Ishikawa (cell line): ENCODE results near the gene RHNO1.

Experiments used
- CEBPB ChIP-seq: IDR thresholded peaks from 2 replicates; pipeline ENCODE4 v1.6.1; 2012
- CREB1 ChIP-seq: IDR thresholded peaks from 2 replicates; pipeline ENCODE4 v1.6.1; 2012; ENCODE audit warnings: low read depth
- EGR1 ChIP-seq: IDR thresholded peaks from 2 replicates; pipeline ENCODE4 v1.6.1; 2012
- EP300 ChIP-seq: IDR thresholded peaks from 2 replicates; pipeline ENCODE4 v1.6.1; 2012; ENCODE audit warnings: borderline replicate concordance
- FOXM1 ChIP-seq: IDR thresholded peaks from 2 replicates; pipeline ENCODE4 v1.6.1; 2012; ENCODE audit warnings: low read depth, borderline replicate concordance
- MAX ChIP-seq: IDR thresholded peaks from 2 replicates; pipeline ENCODE4 v1.6.1; 2012
- NFIC ChIP-seq: IDR thresholded peaks from 2 replicates; pipeline ENCODE4 v1.6.1; 2012
- RAD21 ChIP-seq: IDR thresholded peaks from 2 replicates; pipeline ENCODE4 v1.6.1; 2012; ENCODE audit warnings: low read depth
- REST ChIP-seq: IDR thresholded peaks from 2 replicates; pipeline ENCODE4 v1.6.1; 2012; ENCODE audit warnings: low read depth, mild to moderate bottlenecking
- TAF1 ChIP-seq: IDR thresholded peaks from 2 replicates; pipeline ENCODE4 v1.6.1; 2012; ENCODE audit warnings: low read depth, mild to moderate bottlenecking
- TCF12 ChIP-seq: IDR thresholded peaks from 2 replicates; pipeline ENCODE4 v1.6.1; 2012; ENCODE audit warnings: low read depth
- TEAD4 ChIP-seq: IDR thresholded peaks from 2 replicates; pipeline ENCODE4 v1.6.1; 2012
- USF1 ChIP-seq: IDR thresholded peaks from 2 replicates; pipeline ENCODE4 v1.6.1; 2012
- YY1 ChIP-seq: IDR thresholded peaks from 2 replicates; pipeline ENCODE4 v1.6.1; 2012; ENCODE audit warnings: low read depth
- ZBTB7A ChIP-seq: IDR thresholded peaks from 2 replicates; pipeline ENCODE4 v1.6.1; 2012; ENCODE audit warnings: low read depth

RHNO1 gene

GRCh38 chr12:2891240-2892053 lies 14.4 kb downstream of the RHNO1 start:
- no peak for TF ChIP-seq EGR1
- TF ChIP-seq MAX: no peak
- 0 out of 2 replicates have a peak, but pooled peaks have one; percentile 1 for TF ChIP-seq TEAD4
- no peak for TF ChIP-seq TAF1
- TF ChIP-seq CEBPB: no peak

GRCh38 chr12:2892246-2892645 lies 15.2 kb downstream of the RHNO1 start:
- TF ChIP-seq FOXM1 (no peak), CREB1 (no peak), TEAD4 (no peak), EGR1 (no peak), NFIC (no peak), ZBTB7A (no peak), USF1 (no peak), CEBPB (no peak), TCF12 (no peak), YY1 (no peak), EP300 (no peak), MAX (no peak), RAD21 (no peak), REST (no peak), TAF1 (no peak)

- TF ChIP-seq REST (no peak), NFIC (no peak), USF1 (no peak), MAX (no peak), FOXM1 (no peak), ZBTB7A (no peak), EGR1 (no peak), CEBPB (no peak), CREB1 (no peak)
Observed at GRCh38 chr12:2893007-2893406, 16.0 kb downstream of the RHNO1 start.

- TF ChIP-seq CEBPB (no peak), TAF1 (no peak), RAD21 (no peak), TEAD4 (no peak), EP300 (no peak), ZBTB7A (no peak), FOXM1 (no peak), MAX (no peak), REST (no peak), EGR1 (no peak), YY1 (no peak), TCF12 (no peak), NFIC (no peak), CREB1 (no peak)
Observed at GRCh38 chr12:2895051-2895451, 18.0 kb downstream of the RHNO1 start.
